ENCODE data around the gene B3GALNT2.
"Not testable (repeated sequence)": the region's sequence is repeated elsewhere in the genome, so short reads cannot be mapped to it uniquely, and the experiment has no call there.

Gene B3GALNT2

DNA sequence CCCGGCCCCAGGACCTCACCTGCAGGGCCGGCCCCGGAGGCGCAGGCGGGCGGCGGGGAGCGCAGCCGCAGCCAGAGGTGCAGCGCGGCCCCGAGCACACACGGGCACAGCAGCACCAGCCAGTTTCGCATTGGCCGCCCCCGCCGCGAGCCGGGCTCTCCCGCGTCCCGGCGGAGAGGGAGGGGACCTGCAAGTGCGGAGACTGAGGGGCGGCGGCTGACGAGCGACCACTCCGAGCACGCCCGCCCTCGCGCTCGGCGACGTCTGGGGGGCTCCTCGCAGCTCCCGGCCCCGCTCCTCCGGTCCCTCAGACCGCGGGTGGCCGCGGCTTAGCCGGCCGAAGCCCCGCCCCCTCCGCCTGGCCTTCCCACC is at the start of gene B3GALNT2:
Gene B3GALNT2 (minus strand): TSS at position 331 of the 372 bp plus-strand sequence. CDS start 200 bp downstream, at position 131.
- no peak for DNase-seq

DNA sequence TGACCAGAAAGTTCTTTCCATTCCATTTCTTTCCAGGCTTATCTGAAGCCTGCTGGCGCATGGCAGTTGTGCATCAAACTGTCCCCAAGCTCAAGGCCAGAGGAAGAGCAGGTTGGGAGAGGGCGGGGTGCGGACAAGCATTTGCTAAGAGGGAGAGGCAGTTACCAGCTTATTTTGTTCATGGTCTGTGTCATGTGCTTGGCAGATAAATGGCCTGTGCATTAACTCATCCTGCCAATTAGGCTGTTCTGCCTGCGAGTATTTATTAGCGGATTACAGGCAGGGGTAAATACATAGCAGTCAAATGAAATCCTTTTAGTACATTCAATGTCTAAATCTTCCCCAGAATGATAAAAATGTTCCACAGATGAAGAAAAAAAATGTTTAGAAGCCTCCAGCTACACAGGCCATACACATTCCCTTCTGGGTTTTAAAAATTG is 48.9 kb upstream of the B3GALNT2 start:
- DNase-seq: no peak

DNA sequence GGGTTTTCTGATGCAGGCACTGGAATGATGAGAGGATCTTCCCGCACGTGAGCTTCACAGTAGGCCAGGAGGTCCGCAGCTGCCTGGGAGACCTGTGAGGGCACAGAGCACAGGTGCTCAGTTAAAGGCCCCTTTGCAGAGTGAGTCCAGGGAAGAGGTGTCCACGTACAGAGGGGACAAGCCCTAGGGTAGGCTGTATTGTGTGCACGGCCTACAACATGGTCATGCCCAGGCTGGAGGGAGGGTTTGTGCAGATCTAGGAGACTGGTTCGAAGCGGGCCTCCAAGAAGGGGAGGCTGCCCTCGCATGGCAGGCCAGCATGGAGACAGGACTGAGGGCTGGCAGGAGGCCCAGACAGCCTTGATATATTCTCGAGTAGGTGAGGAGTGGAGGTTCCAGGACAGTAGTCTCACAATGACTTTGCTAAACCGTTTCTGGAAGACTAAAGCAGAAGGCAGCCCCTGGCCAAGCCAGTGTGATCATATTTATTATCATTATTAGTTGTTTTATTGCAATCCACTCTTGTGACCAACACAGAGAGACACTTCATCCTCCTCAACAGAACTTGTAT is 48.0 kb upstream of the B3GALNT2 start:
- no peak for DNase-seq

DNA sequence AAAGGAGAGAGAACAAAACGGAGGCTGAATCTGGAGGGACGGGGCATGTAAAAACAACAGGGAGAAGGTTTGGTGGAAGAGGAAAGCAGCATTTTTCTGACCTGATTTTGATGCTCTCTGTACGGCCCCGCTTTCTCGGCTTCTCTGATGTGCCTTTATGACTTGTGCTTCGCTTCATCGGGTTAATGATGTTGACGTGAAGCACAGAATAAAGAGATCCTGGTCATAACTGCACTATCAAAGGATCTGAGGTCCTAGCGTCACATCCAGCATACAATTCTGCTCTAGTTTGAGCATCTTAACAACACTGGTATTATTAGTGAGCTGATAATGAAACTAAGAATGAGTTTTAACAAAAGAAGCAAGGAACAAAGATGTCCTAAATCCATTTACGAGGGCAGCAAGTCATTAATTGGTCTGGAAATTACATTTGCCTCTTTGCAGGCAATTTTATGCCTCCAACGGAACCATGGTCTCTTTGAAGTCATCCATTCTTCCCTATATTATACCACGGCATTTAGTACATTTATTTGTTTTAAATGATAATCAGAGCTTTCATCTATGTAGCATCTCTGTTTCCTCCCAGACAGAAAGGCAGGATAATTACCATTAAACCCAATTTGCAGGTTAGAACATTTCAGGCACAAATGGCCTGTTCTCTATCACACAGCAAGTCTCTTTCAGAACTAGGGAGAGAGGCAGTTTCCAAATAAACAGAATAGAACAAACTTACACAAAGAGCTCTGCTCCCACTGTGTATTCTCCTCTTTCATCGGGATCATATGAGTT is 45.3 kb upstream of the B3GALNT2 start:
- no peak for DNase-seq

DNA sequence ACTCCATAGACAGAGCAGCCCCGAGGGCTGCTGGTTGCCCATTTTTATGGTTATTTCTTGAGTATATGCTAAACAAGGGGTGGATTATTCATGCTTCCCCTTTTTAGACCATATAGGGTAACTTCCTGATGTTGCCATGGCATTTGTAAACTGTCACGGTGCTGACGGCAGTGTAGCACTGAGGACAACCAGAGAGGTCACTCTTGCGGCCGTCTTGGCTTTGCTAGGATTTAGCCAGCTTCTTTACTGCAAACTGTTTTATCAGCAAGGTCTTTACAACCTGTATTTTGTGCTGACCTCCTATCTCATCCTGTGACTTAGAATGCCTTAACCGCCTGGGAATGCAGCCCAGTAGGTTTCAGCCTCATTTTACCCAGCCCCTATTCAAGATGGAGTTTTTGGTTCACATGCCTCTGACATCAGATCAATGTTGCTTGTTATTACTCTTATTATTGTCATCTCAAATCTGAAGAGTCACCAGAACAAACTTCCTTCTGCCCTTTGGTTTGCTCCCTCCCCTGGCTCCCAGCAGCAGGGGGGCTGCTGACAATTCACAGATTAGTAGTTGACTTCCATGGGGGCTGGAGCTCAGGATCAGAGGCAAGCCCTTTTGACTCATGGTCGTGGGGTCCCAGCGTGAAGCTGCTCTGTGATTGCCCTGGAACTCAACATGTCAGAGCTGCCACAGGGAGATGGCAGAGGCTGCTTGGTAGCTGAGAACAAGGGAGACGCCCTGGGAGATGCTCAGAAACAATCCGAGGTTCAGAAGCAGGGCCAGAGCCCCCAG is 42.3 kb upstream of the B3GALNT2 start:
- DNase-seq: not testable (repeated sequence)

DNA sequence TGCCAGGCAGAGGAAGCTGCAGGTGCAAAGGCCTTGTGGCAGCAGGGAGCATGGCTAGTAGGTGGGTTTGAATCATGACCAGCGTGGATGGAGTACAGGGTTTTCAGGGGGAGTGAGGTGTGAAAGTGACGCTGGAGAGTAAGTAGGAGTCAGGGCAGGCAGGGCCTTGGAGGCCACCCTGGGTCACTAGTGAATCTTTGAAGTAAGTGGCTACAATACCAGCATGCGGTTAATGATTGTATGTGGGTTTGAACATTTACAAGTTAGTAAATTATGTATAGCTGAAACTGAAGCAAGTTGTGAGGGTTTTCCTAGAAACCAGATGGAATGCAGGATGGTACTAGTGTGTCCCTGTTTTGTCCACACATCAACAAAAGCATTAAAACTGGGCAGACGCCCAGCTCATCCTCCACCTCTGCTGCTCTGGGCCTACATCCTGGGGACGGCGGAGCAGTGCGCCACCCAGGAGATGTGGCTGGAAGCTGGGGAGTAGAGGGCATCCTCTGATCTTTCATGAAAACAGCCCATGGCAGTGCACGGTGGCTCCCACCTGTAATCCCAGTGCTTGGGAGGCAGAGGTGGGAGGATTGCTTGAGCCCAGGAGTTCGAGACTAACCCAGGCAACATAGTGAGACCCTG is 41.2 kb upstream of the B3GALNT2 start:
- DNase-seq: no peak

DNA sequence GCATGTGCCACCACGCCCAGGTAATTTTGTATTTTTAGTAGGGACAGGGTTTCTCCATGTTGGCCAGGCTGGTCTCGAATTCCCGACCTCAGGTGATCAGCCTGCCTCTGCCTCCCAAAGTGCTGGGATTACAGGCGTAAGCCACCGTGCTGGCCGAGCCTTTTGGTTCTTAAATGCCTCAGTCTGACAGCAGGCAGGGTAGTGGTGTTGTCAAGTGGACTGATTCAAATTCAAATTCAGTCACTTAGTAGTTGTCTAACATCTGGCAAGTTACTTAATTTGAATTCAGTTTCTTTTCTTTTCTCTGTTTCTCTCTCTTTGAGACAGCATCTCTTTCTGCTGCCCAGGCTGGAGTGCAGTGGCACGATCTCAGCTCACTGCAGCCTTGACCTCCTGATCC is 38.6 kb upstream of the B3GALNT2 start:
- not testable (repeated sequence) for DNase-seq

DNA sequence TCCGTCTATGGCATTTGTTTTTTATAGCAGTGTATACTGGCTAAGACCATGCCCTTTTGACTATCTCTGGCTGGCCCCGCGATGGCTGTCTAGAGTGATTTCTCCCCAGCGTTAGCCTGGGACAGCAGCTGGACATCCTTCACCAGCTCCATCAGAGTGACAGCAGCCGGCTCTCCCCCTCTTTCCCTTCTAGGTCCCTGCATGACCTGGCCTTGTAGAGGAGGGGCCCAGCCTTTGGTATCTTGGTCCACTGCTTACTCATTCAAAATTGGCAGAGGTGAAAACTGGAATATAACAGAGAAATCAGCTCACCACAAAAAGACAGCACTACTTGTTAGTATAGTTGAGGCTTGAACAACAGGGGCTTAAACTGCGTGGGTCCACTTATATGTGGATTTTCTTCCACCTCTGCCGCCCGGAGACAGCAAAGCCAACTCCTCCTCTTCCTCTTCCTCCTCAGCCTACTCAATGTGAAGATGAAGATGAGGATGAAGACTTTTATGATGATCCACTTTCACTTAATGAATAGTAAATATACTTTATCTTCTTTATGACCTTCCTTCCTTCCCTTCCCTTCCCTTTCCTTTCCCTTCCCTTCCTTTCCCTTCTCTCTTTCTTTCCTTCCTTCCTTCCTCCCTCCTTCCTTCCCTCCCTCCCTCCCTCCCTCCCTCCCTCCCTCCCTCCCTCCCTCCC is 29.4 kb upstream of the B3GALNT2 start:
- no peak for DNase-seq

DNA sequence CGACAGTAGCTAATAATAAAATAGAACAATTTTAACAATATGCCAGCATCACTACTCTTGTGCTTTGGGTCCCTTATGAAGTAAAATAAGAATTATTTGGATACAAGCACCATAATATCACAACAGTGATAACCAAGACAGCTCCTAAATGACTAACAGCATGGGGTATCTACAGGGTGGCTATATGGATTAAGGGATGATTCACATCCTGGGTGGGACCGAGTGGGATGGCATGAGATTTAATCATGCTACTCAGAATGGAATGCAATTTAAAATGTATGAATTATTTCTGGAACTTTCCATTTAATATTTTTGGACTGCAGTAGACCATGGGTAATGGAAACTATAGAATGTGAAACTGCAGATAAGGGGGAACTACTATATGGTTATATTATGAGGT is 28.1 kb upstream of the B3GALNT2 start:
- no peak for DNase-seq

DNA sequence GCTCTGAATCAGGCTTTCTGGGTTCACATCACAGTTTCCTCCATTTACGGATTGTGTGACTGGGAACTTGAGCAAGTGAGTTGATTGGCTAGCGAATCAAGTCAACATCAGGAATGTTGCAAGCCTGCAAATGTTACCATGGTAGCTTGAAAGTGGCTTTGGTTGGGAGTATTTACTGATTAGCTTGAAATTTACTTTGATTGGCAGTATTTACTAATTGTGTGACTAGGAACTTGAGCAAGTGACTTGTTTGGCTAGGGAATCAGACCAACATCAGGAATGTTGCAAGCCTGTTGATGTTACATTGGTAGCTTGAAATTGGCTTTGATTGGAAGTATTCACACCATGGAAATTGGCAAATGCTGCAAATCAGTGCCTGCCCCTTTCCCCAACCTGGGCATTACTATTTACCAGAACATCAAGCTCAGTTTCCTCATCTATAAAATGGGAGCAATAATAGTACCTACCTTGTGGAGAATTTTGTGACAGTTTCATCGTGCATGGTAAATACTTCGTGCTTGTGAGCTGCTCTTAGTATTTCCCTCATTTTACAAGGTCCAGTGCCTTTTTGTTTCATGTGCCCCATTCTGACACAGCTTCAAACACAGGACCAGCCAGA is 23.1 kb upstream of the B3GALNT2 start:
- DNase-seq: no peak

DNA sequence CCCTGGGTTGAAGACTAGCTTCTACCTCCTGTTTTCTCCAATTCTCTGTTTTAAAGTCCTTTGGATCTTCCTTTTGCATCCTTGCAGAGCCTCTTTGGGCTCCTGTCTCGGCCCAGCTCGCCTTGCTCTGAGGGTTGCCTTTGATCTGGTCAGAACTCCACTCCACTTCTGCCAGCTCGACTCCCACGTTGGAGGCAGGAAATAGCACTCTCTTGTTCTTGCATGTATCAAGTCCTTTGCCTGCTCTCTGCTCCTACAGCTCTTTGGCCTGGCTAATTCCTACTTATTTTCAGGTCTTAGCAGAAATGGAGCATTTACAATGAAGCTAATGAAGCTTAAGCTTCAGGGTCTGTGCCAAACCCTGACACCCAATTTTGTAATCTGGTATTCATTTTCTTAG is 21.1 kb upstream of the B3GALNT2 start:
- no peak for DNase-seq

DNA sequence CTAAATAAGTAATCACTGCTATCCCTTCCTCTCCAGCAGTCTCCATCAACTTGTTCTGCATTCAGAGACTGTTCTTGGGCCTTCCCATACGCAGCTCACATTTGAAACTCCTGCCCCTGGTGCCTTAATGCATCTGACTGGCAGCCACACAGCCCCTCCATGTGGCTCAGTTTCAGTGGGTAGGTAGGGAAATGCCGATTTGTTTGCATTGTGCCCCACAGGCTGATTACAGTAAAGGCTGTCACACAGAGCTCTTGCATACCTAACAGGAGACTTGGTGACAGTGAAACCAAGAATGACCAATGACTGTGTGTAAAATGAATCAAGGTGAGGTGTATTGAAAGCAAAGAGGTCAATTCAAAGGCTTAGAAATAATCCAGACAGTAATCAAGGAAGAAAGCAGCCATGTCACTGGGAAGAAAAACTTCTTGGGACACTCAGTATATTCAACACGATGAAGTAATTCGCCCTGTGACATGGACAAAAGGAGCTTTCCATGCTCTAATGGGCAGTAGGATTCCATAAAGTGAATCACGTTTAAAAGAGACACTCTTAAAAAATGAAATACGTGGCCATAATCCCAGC is 12.7 kb upstream of the B3GALNT2 start:
- no peak for DNase-seq

DNA sequence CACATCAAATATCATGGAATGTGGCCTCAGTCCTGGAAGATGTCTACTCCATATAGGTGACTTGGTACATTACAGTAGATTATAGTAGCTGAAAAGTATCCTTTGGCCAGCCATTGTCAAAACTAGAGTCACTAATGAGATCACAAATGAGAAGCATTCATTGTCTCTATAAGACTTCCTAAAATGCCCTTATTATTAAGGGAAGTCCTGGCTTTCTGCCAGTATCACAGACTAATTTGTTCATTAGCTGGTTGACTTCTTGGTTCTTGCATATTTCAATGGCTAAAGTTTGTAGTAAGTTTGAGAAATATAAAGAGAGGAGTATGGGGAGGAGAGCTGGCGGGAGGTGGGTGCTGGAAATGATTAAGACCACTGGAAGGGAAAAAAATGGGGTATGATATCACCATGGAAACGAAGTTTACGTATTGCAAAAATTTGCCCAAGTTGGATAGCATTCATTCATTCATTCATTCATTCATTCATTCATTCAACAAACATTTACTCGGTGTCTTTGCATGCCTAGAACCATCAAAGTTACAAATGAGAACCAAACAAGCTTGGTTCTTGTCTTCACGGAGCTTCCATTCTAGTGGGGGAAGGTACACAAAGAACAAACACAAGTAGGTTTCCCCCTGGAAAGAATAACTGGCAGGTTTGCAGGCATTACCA is 11.7 kb upstream of the B3GALNT2 start:
- DNase-seq: no peak

DNA sequence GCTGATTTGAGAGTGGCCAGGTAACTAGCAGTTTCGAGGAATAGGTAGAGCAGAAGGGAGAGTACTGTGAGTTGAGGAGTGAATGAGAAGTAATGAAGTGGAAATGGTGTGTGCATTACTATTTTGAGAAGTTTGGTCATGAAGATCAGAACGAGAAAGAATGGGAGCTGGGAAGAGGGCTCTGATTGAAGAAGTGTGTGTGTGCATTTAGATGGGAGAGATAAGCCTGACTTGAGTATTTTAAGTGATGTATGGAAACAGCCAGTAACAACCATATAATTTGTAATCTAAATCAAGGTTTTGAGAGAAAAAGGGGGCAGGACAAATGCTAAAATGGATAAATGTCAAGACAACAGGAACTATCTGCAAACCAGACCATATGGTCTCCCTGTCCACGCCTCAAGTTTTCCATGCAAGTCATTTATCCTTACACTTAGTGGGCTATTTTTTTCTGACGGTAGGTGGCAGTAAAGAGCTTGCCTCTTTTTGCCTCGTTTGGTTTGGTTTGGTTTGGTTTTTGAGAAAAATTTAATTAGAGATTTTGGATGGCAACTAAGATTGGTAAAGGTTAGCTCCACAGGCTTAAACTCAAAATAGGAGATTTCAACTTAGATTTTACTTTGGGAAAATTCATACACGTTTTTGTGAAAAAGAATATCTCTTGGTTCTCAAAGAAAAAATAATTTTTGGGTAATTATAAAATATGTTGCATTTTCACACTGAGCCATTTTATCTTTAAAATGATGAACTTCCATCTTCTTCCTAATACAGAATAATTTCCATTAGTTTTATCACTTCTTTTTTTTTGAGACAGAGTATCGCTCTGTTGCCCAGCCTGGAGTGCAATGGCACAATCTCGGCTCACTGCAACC is 9.5 kb upstream of the B3GALNT2 start:
- DNase-seq: no peak

DNA sequence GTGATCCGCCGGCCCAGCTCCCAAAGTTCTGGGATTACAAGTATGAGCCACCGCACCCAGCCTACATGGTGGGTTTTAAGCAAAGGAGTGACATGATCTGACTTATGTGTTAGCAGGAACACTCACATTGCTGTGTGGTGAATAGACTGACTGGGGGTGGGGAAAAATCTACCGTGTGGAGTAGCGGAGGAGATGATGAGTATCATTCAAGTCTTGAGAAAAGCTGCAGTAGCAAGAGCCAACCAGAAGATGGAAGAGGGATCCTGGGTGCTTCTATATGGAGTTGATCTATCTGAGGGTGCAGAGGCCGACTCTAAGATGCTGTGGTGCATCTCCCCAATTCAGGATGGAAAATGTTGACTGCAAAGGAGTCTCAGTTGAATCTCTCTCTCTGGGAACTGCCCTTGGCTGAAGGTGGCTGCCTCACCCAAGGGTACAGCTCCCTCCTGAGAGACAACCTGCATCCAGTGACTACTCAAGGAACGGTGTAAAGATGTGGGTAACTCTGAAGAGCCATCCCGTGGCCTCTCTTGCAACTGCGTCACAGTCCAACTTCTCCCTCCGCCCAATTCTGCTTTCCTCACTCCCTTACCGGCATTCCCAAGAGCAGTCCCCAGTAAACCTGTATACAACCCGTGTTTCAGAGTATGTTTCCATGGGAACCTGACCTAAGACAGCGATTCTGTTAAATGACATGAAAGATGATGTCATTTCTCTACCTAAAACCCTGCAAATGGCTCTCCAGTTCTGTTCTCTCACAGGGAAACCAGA is 7.4 kb upstream of the B3GALNT2 start:
- DNase-seq: no peak

DNA sequence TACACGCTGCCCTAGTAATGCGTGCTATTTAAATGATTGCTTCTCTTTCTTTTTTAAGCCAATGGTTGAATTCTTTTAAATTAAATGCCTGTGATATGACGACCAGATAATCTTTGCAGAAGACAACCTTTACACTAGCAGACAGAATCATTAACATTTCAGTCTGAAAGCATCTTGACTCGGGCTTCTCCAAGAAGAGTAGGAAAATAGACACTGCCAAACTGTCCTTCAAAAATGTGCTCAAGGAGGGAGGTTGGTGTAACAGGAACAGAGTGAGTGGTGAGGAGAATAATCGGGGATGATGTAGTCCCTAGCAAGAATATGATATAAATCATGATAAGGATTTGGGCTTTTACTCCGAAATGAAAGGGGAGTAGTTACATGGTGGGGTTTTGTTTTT is 6.6 kb upstream of the B3GALNT2 start:
- no peak for DNase-seq

DNA sequence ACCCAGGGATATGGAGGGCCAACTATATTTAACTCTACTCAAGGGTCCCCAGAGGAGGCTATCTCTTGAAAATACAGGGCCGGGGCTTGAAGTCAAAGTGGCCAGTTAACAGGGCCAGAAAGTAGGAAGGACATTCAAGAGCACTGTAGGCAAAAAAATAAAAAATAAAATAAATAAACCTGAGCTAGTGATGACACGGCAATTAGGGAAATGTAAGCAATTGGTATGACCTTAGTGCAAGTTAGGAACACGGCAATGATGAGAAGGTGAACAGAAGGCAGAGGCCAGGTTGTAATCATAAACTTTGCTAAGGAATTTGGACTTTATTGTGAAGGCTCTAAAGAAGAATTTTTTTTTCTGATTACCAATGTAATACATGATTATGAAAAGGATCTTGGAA is 3.4 kb upstream of the B3GALNT2 start:
- DNase-seq: no peak

DNA sequence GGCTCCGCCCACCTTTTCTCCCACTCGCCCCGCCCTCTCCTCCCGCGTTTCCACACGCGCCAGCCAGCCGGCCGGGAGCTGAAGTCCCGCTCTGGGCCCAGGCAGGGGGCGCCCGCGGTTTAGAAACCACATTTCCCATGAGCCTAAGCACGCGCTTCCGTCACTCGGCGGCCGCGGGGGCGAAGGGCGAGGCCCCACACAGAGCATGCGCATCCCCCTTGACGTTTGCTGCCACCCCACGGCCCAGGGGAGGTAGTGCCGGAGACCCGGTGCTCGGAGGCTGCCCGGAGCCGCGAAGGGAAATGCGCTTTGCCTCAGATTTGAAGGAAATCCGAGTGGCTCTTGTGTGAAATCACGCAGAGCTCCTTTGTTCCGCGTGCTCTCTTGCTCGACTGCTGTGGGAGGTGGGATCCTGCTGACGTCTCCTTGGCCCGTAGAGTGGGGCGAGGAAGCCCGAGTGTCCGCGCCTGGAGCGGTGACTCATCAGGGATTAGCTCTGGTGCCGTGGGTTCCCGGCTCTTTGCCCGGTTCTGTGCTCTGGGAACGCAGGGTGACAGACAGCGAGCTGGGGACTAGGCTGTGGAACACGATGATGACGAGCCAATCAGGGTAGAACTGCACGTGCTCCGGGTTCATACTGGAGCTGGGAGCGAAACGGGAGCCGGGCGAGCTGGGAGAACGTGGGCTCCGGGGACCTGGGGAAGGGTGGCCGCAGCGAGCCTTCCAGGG is 406 bp upstream of the B3GALNT2 start:
- DNase-seq: peak; percentile 98
